ENCODE data around the gene ANTXR1. TPM values are rescaled to one million over a fixed set of nuclear protein-coding genes. Genes with fewer than 3 reads are reported as not detected.

Gene ANTXR1
- total RNA-seq, 1 experiment from 2014 or later: 181 TPM

DNA sequence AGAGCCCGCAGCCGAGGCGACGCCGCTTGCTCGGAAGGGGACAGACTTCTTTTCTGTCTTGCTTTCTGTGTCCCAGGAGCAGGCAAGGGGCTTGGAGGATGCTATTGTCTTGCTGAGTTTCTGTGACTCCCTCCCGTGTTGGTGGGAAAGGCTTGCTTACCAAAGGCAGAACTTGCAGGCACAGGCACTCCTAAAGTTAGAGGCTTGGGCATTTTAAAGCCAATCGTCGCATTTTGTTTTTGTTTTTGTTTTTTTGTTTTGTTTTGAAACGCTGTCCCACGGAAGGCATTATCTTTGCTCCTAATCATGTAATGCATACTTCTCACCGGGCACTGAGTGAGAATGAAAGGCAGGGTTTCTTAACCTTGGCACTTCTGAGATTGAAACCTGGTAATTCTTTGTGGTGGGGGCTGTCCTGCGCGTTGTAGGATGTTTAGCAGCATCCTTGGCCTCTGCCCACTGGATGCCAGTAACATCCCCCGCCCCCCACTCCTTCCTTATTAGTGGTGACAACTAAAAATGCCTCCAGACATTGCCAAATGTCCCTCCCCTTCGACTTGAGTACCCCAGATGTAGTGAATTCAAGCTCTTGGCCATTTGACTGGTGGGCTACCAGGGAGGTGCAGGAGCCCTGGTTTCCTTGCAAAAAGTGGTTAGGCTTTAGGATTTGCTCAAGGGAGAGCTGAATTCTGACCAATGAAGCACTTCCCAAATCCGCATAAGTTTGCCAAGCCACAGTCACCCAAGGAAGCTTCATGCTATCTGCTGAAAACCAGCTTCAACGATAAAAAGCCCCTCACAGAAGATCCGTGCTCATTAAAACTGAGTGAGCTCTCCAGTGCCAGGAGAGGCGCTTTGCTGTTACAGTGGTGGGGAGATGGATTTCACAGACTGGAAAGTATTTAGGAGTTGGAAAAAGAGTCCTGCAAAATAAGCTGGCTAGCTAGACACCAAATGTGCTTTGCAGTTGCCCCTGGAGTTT, 1.2 kb downstream of the ANTXR1 start:
- Histone ChIP-seq H3K4me1 (ENCODE audit: insufficient read depth, low read length, poor library complexity, severe bottlenecking) (peaks cover 57% of the 10 kb centered on the region), H3K4me3 (ENCODE audit: low read depth, low read length, poor library complexity, severe bottlenecking) (peak overlapping the region; percentile 95), H3K27me3 (replicated peaks; ENCODE audit: insufficient read depth, low read depth, low read length, poor library complexity) (no peaks in the 10 kb centered on the region), H3K27ac (ENCODE audit: low read depth, low read length, poor library complexity, severe bottlenecking) (peak overlapping the region; percentile 86), H3K9me3 (ENCODE audit: low read depth, low read length, poor library complexity, severe bottlenecking) (no peaks in the 10 kb centered on the region), H3K36me3 (ENCODE audit: insufficient read depth, low read length, poor library complexity, severe bottlenecking) (no peaks in the 10 kb centered on the region)
- peak; percentile 72 for DNase-seq (ENCODE audit: low spot score)
- BruUV-seq (replicated peaks): no TSS peak
- CTCF ChIA-PET: interaction anchor here (1.2 kb wide), 1 partner anchor 292 kb away, joined by 6 read pairs; no protein-coding TSS in a partner anchor
- TF ChIP-seq, protein P1, sequence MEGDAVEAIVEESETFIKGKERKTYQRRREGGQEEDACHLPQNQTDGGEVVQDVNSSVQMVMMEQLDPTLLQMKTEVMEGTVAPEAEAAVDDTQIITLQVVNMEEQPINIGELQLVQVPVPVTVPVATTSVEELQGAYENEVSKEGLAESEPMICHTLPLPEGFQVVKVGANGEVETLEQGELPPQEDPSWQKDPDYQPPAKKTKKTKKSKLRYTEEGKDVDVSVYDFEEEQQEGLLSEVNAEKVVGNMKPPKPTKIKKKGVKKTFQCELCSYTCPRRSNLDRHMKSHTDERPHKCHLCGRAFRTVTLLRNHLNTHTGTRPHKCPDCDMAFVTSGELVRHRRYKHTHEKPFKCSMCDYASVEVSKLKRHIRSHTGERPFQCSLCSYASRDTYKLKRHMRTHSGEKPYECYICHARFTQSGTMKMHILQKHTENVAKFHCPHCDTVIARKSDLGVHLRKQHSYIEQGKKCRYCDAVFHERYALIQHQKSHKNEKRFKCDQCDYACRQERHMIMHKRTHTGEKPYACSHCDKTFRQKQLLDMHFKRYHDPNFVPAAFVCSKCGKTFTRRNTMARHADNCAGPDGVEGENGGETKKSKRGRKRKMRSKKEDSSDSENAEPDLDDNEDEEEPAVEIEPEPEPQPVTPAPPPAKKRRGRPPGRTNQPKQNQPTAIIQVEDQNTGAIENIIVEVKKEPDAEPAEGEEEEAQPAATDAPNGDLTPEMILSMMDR (conservative IDR thresholded peaks at IDR 0.05; ENCODE audit: low read depth, low read length): no peak
- no peak for TF ChIP-seq EZH2 (IDR thresholded peaks at IDR 0.05; ENCODE audit: borderline replicate concordance, low read depth, low read length, poor library complexity, severe bottlenecking)
- POLR2A ChIA-PET (ENCODE audit: low non-redundant PET): no interaction called here
- intact Hi-C loops (cut with micrococcal nuclease; ENCODE audit: unreplicated experiment): loop anchor here (1.0 to 5.0 kb wide), 3 partner anchors 83 to 552 kb away; no protein-coding TSS in a partner anchor

DNA sequence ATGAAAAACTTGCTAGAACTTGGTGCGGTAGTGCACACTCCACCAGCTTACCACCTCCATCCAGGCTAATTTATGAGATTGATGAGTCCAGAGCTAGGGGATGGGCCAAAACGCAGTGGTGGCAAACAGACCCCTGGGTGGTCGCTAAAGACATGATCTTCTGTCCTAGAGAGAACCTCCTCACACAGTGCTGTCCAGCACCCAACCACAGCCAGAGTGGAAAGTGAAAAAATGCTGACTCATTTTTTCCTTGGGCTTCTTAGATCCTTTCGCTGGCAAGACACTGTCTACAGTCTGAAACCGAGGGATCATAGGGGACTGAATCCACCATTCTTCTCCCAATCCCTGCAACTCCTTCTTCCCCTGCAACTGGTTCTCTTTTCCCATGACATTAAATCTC, 4.1 kb downstream of the ANTXR1 start:
- peaks cover 68% of the 10 kb centered on the region for H3K4me1 ChIP-seq (ENCODE audit: insufficient read depth, low read length, poor library complexity, severe bottlenecking)
- ChIA-PET POLR2A (ENCODE audit: low non-redundant PET) (interaction anchor here (1.1 kb wide), 1 partner anchor 66 kb away, joined by 3 read pairs; no protein-coding TSS in a partner anchor), CTCF (no interaction called here)
- peak overlapping the region; percentile 95 for H3K4me3 ChIP-seq (ENCODE audit: low read depth, low read length, poor library complexity, severe bottlenecking)
- no peaks in the 10 kb centered on the region for H3K27me3 ChIP-seq (replicated peaks; ENCODE audit: insufficient read depth, low read depth, low read length, poor library complexity)
- H3K27ac ChIP-seq (ENCODE audit: low read depth, low read length, poor library complexity, severe bottlenecking): peak overlapping the region; percentile 68
- peak; percentile 41 for DNase-seq (ENCODE audit: low spot score)
- TF ChIP-seq, protein P1 (conservative IDR thresholded peaks at IDR 0.05; ENCODE audit: low read depth, low read length): no peak
- no peak for TF ChIP-seq EZH2 (IDR thresholded peaks at IDR 0.05; ENCODE audit: borderline replicate concordance, low read depth, low read length, poor library complexity, severe bottlenecking)
- no peaks in the 10 kb centered on the region for H3K9me3 ChIP-seq (ENCODE audit: low read depth, low read length, poor library complexity, severe bottlenecking)
- BruUV-seq (replicated peaks): no TSS peak
- intact Hi-C loops (cut with micrococcal nuclease; ENCODE audit: unreplicated experiment): no loop called here
- H3K36me3 ChIP-seq (ENCODE audit: insufficient read depth, low read length, poor library complexity, severe bottlenecking): no peaks in the 10 kb centered on the region

DNA sequence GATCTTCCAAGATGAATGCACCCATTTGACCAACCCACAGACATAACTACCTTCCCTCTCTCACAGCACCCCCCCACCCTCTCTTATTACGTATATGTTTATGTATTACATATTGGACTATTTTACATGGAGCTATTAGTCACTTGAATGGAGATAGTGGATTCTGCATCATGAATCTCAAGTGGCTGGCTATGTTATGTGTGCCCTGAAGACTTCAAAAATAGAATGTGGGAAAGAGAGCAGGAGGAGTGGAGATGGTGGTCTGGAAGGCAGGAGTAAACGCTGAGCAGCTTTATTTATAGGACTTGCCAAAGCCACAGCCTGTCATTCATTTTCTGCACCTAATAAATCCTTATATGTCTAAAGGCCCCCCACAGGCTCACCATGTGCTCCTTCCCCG, 4.9 kb downstream of the ANTXR1 start:
- DNase-seq (ENCODE audit: low spot score): peak; percentile 46
- Histone ChIP-seq H3K27ac (ENCODE audit: low read depth, low read length, poor library complexity, severe bottlenecking) (peak overlapping the region; percentile 68), H3K27me3 (replicated peaks; ENCODE audit: insufficient read depth, low read depth, low read length, poor library complexity) (no peaks in the 10 kb centered on the region), H3K36me3 (ENCODE audit: insufficient read depth, low read length, poor library complexity, severe bottlenecking) (no peaks in the 10 kb centered on the region), H3K4me3 (ENCODE audit: low read depth, low read length, poor library complexity, severe bottlenecking) (no peak overlapping the region), H3K4me1 (ENCODE audit: insufficient read depth, low read length, poor library complexity, severe bottlenecking) (peaks cover 69% of the 10 kb centered on the region), H3K9me3 (ENCODE audit: low read depth, low read length, poor library complexity, severe bottlenecking) (no peaks in the 10 kb centered on the region)
- TF ChIP-seq, protein P1 (conservative IDR thresholded peaks at IDR 0.05; ENCODE audit: low read depth, low read length): no peak
- TF ChIP-seq EZH2 (IDR thresholded peaks at IDR 0.05; ENCODE audit: borderline replicate concordance, low read depth, low read length, poor library complexity, severe bottlenecking): no peak
- intact Hi-C loops (cut with micrococcal nuclease; ENCODE audit: unreplicated experiment): no loop called here
- ChIA-PET POLR2A (ENCODE audit: low non-redundant PET) (interaction anchor here (0.6 to 1.1 kb wide), 2 partner anchors 65 to 1106 kb away, joined by 3 to 4 read pairs; no protein-coding TSS in a partner anchor), CTCF (no interaction called here)
- BruUV-seq (replicated peaks): no TSS peak

Measured in A673 (cell line).